Measurements from ENCODE around the gene IKZF2.

Gene IKZF2

GRCh38 chr2:212998626-212999359, 152.6 kb downstream of the IKZF2 start:
- TF ChIP-seq CTCF (IDR thresholded peaks at IDR 0.05; ENCODE audit: insufficient read depth, low read length): no peak
- TF ChIP-seq POLR2AphosphoS5 (IDR thresholded peaks at IDR 0.05; ENCODE audit: low read depth): no peak
- no peak for TF ChIP-seq REST (IDR thresholded peaks at IDR 0.05; ENCODE audit: insufficient replicate concordance, low read depth)
- TF ChIP-seq GABPA (IDR thresholded peaks at IDR 0.05; ENCODE audit: low read depth): no peak
- no peak for TF ChIP-seq SPI1 (IDR thresholded peaks at IDR 0.05; ENCODE audit: borderline replicate concordance, low read depth)
- Histone ChIP-seq H3K27ac (replicated peaks) (no peak overlapping the region), H3K4me3 (replicated peaks; ENCODE audit: insufficient read depth, low read length) (no peak overlapping the region), H3K27me3 (ENCODE audit: insufficient read depth, poor library complexity, severe bottlenecking) (no peaks in the 10 kb centered on the region)
- DNase-seq (ENCODE audit: low read depth in 1 of 2, low spot score in 1 of 2): no peak

GRCh38 chr2:212997526-212998020, 153.8 kb downstream of the IKZF2 start:
- Histone ChIP-seq H3K27me3 (ENCODE audit: insufficient read depth, poor library complexity, severe bottlenecking) (no peaks in the 10 kb centered on the region), H3K4me3 (replicated peaks; ENCODE audit: insufficient read depth, low read length) (no peak overlapping the region), H3K27ac (replicated peaks) (no peak overlapping the region)
- peak in 1 of 2 experiments; percentile 2 for DNase-seq (ENCODE audit: low read depth in 1 of 2, low spot score in 1 of 2)
- TF ChIP-seq REST (IDR thresholded peaks at IDR 0.05; ENCODE audit: insufficient replicate concordance, low read depth) (no peak), POLR2AphosphoS5 (IDR thresholded peaks at IDR 0.05; ENCODE audit: low read depth) (no peak), GABPA (IDR thresholded peaks at IDR 0.05; ENCODE audit: low read depth) (no peak), SPI1 (IDR thresholded peaks at IDR 0.05; ENCODE audit: borderline replicate concordance, low read depth) (no peak), CTCF (IDR thresholded peaks at IDR 0.05; ENCODE audit: insufficient read depth, low read length) (no peak)

- Histone ChIP-seq H3K4me3 (replicated peaks; ENCODE audit: insufficient read depth, low read length) (no peak overlapping the region), H3K27ac (replicated peaks) (no peak overlapping the region), H3K27me3 (ENCODE audit: insufficient read depth, poor library complexity, severe bottlenecking) (no peaks in the 10 kb centered on the region)
- no peak for DNase-seq (ENCODE audit: low read depth in 1 of 2, low spot score in 1 of 2)
- TF ChIP-seq GABPA (IDR thresholded peaks at IDR 0.05; ENCODE audit: low read depth) (no peak), POLR2AphosphoS5 (IDR thresholded peaks at IDR 0.05; ENCODE audit: low read depth) (no peak), SPI1 (IDR thresholded peaks at IDR 0.05; ENCODE audit: borderline replicate concordance, low read depth) (no peak), CTCF (IDR thresholded peaks at IDR 0.05; ENCODE audit: insufficient read depth, low read length) (no peak), REST (IDR thresholded peaks at IDR 0.05; ENCODE audit: insufficient replicate concordance, low read depth) (no peak)
Measured at GRCh38 chr2:212995920-212996319, 155.5 kb downstream of the IKZF2 start.

Measured in HL-60 (cell line).